PC-9 (cell line): ENCODE data around the gene SGPP1.
"Not testable (repeated sequence)": the region's sequence is repeated elsewhere in the genome, so short reads cannot be mapped to it uniquely, and the experiment has no call there.

Source experiments
- CTCF ChIP-seq: fragments of 200-600 bp; sonication (generic); conservative IDR thresholded peaks from 2 replicates; pipeline ENCODE4 v1.6.1; 2017; ENCODE audit warnings: mixed run types, antibody characterized with exemption, mild to moderate bottlenecking, moderate library complexity
- EZH2 ChIP-seq: fragments of 200-600 bp; sonication (generic); IDR thresholded peaks from 2 replicates; pipeline ENCODE4 v1.8.0; 2017; ENCODE audit warnings: antibody characterized with exemption, low read depth

DNA sequence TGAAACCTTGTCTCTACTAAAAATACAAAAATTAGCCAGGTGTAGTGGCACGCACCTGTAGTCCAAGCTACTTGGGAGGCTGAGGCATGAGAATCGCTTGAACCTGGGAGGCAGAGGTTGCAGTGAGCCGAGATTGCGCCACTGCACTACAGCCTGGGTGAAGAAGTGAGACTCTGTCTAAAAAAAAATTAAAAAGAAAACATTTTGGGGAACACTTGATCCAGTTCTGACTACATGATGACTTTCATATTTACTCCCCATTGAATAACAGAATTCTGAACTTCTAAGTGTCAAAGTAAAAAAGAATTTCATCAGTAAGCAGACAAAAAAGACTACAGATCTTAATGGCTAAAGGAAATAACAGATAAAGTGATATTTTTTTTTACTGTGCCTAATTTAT lies 25.3 kb downstream of the SGPP1 start:
- not testable (repeated sequence) for TF ChIP-seq CTCF, EZH2
